H1 (cell line): Measurements from ENCODE around the gene SLC24A3. TPM values are rescaled to one million over a fixed set of nuclear protein-coding genes. Genes with fewer than 3 reads are reported as not detected.

Source experiments
- BCL11A ChIP-seq, 2 experiments: IDR thresholded peaks; one replicate each; pipeline ENCODE4 v1.6.1; 2011; ENCODE audit warnings: low read depth in 2 of 2, low read length in 2 of 2, mild to moderate bottlenecking in 2 of 2
- CBX8 ChIP-seq: fragments of 300-800, 300-1000 bp; sonication (generic); IDR thresholded peaks from 2 replicates; pipeline ENCODE4 v1.7.1; 2016; ENCODE audit warnings: low read depth, low read length, borderline replicate concordance
- CHD7 ChIP-seq: fragments of 300-600 bp; sonication (generic); IDR thresholded peaks from 2 replicates; pipeline ENCODE4 v1.7.1; 2012; ENCODE audit warnings: low read length, moderate library complexity, mild to moderate bottlenecking, inconsistent platforms; ENCODE audit not compliant: insufficient replicate concordance
- CTBP2 ChIP-seq: IDR thresholded peaks from 2 replicates; pipeline ENCODE4 v1.7.0; 2011; ENCODE audit warnings: borderline replicate concordance, mild to moderate bottlenecking, moderate library complexity, mixed read lengths, low read length; ENCODE audit not compliant: insufficient read depth, insufficient read length
- E2F6 ChIP-seq: IDR thresholded peaks from 2 replicates; pipeline ENCODE4 v1.6.1; 2012; ENCODE audit warnings: inconsistent platforms
- SIX5 ChIP-seq: IDR thresholded peaks from 2 replicates; pipeline ENCODE4 v1.6.1; 2011; ENCODE audit warnings: mild to moderate bottlenecking, low read depth, low read length
- TAF7 ChIP-seq: optimal IDR thresholded peaks from 2 replicates; pipeline ENCODE3; 2011; ENCODE audit warnings: low read depth, mild to moderate bottlenecking, inconsistent platforms, low read length, moderate library complexity, borderline replicate concordance
- polyA plus RNA-seq, 7 experiments: library from polyadenylated mRNA; depleted of rRNA in 3 of 7; stranded (reverse) in 5 of 7; unstranded in 2 of 7; fragments of >200 nt in 5 of 7; fragments of 200-250 nt in 2 of 7; gene quantifications; 1 replicate in 5 of 7; 2 replicates in 1 of 7; 4 replicates in 1 of 7; pipeline versions ENCODE4 v1.2.1 to v1.2.3, GENCODE V29; 2011 to 2013; ENCODE audit warnings: missing spikeins in 2 of 7, mixed read lengths in 2 of 7
- total RNA-seq: library from RNA; stranded (reverse); fragmentation: NEBNext Ultra II Directional; extraction: Animal tissue kit (Norgen Biotek cat#: 25700); gene quantifications from 2 replicates; pipeline ENCODE4 v1.2.1, GENCODE V29; 2021

The SLC24A3 gene
- total and polyA plus RNA-seq, 2 of the 8 experiments (the other 6 are each of a cell fraction or from before 2014, with no cell fraction given) = 4.5 to 6.3 TPM

- TF ChIP-seq CHD7 (no peak), CTBP2 (no peak), BCL11A (IDR thresholded peaks at IDR 0.05; ENCODE audit: low read depth in 2 of 2, low read length in 2 of 2) (no peak), TAF7 (no peak), SIX5 (no peak), E2F6 (no peak), CBX8 (no peak)
- TF ChIP-seq, all 59 proteins: peak for 0
These were observed 60.7 kb downstream of the SLC24A3 start (continued) for GRCh38 chr20:19272976-19273654.
